ENCODE results near the gene TRIP4. TPM values are rescaled to one million over a fixed set of nuclear protein-coding genes. Genes with fewer than 3 reads are reported as not detected.

TRIP4 gene
- polyA plus RNA-seq, 1 donor from 2014 or later: 20.8 TPM

- Histone ChIP-seq H3K9me2 (ENCODE audit: insufficient read depth, low read length) (no peaks in the 10 kb centered on the region), H3K27me3 (ENCODE audit: insufficient read depth, low read depth, low read length) (no peaks in the 10 kb centered on the region), H4K20me1 (ENCODE audit: insufficient read depth) (no peaks in the 10 kb centered on the region), H3K36me3 (ENCODE audit: insufficient read depth, low read length) (no peaks in the 10 kb centered on the region), H2AFZ (ENCODE audit: low read depth, low read length) (no peak overlapping the region), H3K27ac (ENCODE audit: low read length) (no peak overlapping the region), H3K4me3 (ENCODE audit: low read length) (no peak overlapping the region), H3K4me2 (ENCODE audit: low read length) (no peak overlapping the region), H3F3A (ENCODE audit: insufficient read depth, low read length, poor library complexity, severe bottlenecking) (no peaks in the 10 kb centered on the region), H3K9ac (ENCODE audit: low read length) (no peak overlapping the region), H3K79me2 (replicated peaks; ENCODE audit: insufficient read depth, low read length) (no peaks in the 10 kb centered on the region), H3K9me3 (ENCODE audit: low read length) (no peaks in the 10 kb centered on the region)
- TF ChIP-seq POLR2AphosphoS5 (IDR thresholded peaks at IDR 0.05) (no peak), SMC3 (conservative IDR thresholded peaks at IDR 0.05; ENCODE audit: poor library complexity) (no peak), TAF1 (IDR thresholded peaks at IDR 0.05; ENCODE audit: low read depth) (no peak), RAD21 (conservative IDR thresholded peaks at IDR 0.05) (no peak), REST (IDR thresholded peaks at IDR 0.05; ENCODE audit: borderline replicate concordance) (no peak), MXI1 (conservative IDR thresholded peaks at IDR 0.05; ENCODE audit: poor library complexity, severe bottlenecking) (no peak), EP300 (conservative IDR thresholded peaks at IDR 0.05; ENCODE audit: poor library complexity, severe bottlenecking) (no peak), EZH2 (IDR thresholded peaks at IDR 0.05; ENCODE audit: borderline replicate concordance, insufficient read depth, low read length, poor library complexity, severe bottlenecking) (no peak)
- TF ChIP-seq, protein P1, sequence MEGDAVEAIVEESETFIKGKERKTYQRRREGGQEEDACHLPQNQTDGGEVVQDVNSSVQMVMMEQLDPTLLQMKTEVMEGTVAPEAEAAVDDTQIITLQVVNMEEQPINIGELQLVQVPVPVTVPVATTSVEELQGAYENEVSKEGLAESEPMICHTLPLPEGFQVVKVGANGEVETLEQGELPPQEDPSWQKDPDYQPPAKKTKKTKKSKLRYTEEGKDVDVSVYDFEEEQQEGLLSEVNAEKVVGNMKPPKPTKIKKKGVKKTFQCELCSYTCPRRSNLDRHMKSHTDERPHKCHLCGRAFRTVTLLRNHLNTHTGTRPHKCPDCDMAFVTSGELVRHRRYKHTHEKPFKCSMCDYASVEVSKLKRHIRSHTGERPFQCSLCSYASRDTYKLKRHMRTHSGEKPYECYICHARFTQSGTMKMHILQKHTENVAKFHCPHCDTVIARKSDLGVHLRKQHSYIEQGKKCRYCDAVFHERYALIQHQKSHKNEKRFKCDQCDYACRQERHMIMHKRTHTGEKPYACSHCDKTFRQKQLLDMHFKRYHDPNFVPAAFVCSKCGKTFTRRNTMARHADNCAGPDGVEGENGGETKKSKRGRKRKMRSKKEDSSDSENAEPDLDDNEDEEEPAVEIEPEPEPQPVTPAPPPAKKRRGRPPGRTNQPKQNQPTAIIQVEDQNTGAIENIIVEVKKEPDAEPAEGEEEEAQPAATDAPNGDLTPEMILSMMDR (IDR thresholded peaks at IDR 0.05; ENCODE audit: poor library complexity, severe bottlenecking): no peak
Observed at GRCh38 chr15:64341961-64342360, 45.7 kb upstream of the TRIP4 start.

- H3F3A ChIP-seq (ENCODE audit: insufficient read depth, low read length, poor library complexity, severe bottlenecking): no peaks in the 10 kb centered on the region
- H3K4me3 ChIP-seq (ENCODE audit: low read length): no peak overlapping the region
- no peak overlapping the region for H3K27ac ChIP-seq (ENCODE audit: low read length)
- no peaks in the 10 kb centered on the region for H3K9me2 ChIP-seq (ENCODE audit: insufficient read depth, low read length)
- H3K9me3 ChIP-seq (ENCODE audit: low read length): no peaks in the 10 kb centered on the region
- no peaks in the 10 kb centered on the region for H4K20me1 ChIP-seq (ENCODE audit: insufficient read depth)
- no peak overlapping the region for H2AFZ ChIP-seq (ENCODE audit: low read depth, low read length)
- no peak for TF ChIP-seq POLR2AphosphoS5 (IDR thresholded peaks at IDR 0.05)
- no peak for TF ChIP-seq EP300 (conservative IDR thresholded peaks at IDR 0.05; ENCODE audit: poor library complexity, severe bottlenecking)
- TF ChIP-seq, protein P1 (IDR thresholded peaks at IDR 0.05; ENCODE audit: poor library complexity, severe bottlenecking): no peak
- no peak for TF ChIP-seq EZH2 (IDR thresholded peaks at IDR 0.05; ENCODE audit: borderline replicate concordance, insufficient read depth, low read length, poor library complexity, severe bottlenecking)
- H3K4me2 ChIP-seq (ENCODE audit: low read length): no peak overlapping the region
- no peaks in the 10 kb centered on the region for H3K79me2 ChIP-seq (replicated peaks; ENCODE audit: insufficient read depth, low read length)
- no peaks in the 10 kb centered on the region for H3K36me3 ChIP-seq (ENCODE audit: insufficient read depth, low read length)
- H3K9ac ChIP-seq (ENCODE audit: low read length): no peak overlapping the region
- no peaks in the 10 kb centered on the region for H3K27me3 ChIP-seq (ENCODE audit: insufficient read depth, low read depth, low read length)
Observed at GRCh38 chr15:64343222-64343621, 44.4 kb upstream of the TRIP4 start.
